ENCODE data around the gene PADI4.
A peak's percentile ranks its signal among the peaks of the same experiment; 100 is the strongest.
"Not testable (repeated sequence)": the region's sequence is repeated elsewhere in the genome, so short reads cannot be mapped to it uniquely, and the experiment has no call there.

Gene PADI4

DNA sequence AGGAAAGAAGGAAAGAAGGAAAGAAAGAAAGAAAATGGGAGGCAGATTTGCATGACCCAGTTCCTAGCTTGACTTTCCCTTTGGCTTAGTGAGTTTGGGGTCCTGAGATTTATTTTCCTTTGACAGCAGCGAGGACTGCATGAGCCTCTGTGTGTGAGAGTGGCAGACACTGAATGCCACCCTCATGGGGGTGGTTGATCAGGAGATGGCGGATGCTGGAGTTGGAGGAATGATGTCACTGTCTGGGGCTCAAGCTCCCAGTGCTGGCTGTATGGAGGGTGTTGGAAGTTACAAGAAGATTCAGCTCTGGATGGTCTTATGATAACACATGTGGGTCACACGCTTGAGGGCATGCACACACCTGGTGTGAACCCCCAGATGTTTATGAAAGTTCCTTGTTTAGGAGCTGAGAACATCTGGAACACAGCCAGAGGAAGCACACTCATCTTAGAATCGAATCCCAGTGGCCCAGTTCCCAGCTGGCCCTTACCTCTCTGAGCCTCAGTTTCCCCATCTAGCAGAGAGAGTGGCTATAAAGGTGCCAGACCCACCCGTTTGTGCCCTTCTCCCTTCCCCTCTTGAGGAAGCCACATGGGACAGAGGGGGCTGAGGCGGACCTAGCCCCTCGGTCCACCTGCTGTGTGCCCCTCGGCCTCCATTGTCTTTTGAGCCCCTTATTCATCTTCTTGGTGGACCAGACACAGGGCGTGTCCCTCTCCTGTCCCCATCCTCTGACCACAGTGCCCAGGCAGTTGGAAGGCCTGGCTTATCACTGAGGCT, 5.7 kb downstream of the PADI4 start:
- no peak for DNase-seq (ENCODE audit: low read depth)

DNA sequence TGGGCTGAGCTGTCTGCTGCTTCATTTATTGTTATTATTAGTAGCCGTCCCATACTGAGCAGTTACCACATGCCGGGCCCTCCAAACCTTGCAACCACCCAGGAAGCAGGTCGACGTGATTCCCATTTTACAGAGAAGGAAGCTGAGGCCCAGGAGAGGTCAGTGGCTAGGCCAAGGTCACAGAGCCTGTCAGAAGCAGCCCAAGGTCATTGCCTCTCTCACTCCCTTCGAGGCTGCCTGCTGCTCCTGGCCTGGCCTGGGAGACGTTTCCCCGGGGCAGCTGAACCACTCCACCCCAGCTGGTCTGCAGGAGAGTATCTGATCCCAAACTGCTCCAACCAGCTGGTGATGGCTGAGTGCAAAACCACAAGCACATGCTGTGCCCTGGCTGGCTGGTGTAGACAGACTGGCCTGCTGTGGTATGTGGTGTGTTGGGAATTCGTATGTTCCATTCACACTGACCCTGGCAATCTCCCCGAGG, 6.5 kb downstream of the PADI4 start:
- no peak for DNase-seq (ENCODE audit: low read depth)

DNA sequence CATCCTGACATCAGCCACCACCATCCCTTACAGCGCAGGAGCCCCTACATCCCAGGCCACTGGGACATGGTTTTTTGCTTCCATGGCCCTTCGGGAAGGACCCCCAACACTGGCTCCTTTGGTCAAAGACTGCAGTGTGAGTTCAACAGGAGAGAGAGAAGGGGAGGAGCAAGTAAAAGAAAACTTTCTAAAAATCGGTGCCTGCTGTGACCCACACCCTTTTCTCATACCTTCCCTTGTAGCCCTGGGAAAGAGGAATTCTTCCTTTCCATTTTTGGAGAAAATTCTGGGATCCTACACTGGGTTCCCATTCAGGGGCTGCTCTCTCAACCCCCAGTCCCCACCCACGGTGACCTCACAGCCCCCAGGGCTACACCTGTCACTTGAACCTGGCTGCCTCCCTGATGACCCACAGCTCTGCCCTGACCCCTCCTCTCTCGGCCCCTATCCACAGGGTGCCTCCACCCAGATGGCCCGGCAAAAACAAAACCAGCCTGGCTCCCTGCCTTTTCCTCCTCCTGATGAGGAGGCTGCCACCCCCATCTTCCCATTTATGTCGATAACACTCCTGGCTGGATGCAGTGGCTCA, 7.6 kb downstream of the PADI4 start:
- DNase-seq (ENCODE audit: low read depth) = no peak

DNA sequence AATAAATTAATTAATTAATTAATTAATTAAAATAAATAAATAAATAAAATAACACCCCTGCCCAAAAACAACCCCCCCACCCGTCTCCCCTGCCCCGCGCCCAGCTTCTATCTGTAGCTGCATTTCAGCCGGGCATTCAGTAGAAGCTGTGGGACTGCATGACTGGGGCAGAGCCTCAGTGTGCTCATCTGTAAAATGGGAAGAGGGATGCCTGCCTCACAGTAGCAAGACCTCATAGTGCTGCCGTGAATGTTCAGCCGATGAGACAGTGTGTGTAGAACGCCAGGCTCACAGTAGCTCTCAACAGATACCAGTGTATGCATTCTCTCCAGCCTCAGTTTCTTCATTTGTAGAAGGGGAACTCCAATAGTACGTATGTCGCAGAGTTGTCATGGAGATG, 8.7 kb downstream of the PADI4 start:
- DNase-seq (ENCODE audit: low read depth) = no peak

DNA sequence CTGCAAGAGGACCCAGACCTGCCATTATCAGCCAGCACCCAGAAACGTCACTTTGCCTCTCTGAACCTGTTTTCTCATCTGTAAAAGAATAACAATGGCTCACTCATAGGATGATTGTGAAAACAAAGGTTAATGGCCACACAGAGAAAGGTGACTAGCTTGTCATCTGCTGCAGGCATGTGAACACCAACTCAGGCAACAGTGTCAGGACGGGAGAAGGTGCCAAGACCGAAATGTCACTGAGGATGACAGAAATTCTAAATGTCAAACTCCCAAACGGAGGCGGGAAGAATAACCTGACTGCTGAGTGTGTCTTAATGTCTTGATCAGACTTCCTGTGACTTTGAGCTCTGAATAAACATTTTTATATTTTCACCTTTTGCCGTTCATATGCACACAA, 10.3 kb downstream of the PADI4 start:
- no peak for DNase-seq (ENCODE audit: low read depth)

DNA sequence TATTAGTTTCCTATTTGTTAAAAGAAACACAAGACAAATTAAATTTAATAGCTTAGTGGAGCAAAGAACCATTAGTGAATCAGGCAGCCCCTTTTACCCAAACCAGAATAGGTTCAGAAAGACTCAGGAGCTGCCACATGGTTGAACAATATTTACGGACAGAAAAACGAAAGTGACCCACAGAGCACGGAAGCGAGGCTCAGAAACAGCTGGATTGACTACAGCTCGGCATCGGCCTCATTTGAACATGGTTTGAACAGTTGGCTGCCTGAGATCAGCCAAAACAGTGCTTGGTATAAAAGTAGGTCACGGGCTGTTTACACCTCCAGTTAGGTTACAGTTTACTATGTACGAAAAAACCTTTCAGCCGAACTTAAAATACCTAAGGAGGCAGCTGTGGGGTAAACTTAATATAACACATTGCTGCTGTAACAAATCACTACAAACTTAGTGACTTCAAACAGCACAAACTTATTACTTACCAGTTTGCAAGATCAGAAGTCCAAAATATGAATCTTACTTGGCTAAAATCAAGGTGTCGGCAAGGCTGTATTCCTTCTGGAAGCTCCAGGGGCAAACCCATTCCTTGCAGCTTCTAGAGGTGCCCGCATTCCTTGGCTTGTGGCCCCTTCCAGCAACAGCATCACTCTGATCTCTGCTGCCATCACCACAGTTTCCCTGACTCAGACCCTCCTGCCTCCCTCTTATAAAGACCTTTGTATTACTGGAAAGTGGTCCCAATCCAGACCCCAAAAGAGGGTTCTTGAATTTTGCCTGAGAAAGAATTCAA, 11.8 kb downstream of the PADI4 start:
- no peak for DNase-seq (ENCODE audit: low read depth)

DNA sequence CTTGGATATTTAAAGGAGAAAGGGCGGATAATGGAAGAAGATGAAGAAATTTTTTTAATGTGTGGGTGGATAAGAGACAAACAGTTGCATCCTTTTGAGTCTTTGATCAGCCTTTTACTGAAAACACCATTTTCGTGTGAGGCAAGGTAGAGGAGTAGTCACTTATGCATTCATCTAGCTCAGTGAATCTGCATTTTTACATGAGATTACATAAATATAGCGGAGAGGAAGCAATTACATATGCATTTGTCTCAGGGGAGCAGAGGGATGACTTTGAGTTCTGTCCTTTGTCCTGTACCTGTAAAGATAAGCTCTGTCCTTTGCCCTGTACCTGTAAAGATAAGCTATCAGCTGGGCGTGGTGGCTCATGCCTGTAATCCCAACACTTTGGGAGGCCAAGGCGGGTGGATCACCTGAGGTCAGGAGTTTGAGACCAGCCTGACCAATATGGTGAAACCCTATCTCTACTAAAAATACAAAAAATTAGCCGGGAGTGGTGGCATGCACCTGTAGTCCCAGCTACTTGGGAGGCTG, 13.9 kb downstream of the PADI4 start:
- not testable (repeated sequence) for DNase-seq (ENCODE audit: low read depth)

DNA sequence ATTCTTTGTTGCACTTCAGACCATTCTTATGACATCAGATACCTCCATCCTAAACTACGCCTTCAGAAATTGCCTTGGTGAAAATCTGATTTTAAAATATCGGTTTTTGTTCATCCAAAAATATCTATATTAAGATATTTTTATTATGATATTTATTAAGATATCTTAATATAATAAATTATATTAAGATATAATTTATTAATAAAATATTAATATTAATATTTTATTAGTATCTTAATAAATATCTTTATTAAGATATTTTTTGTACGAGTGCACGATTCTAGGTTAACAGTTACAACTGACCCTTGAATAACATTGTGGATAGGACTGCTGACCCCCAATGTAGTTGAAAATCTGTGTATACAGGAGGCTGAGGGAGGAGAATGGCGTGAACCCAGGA, 20.9 kb downstream of the PADI4 start:
- no peak for DNase-seq (ENCODE audit: low read depth)

DNA sequence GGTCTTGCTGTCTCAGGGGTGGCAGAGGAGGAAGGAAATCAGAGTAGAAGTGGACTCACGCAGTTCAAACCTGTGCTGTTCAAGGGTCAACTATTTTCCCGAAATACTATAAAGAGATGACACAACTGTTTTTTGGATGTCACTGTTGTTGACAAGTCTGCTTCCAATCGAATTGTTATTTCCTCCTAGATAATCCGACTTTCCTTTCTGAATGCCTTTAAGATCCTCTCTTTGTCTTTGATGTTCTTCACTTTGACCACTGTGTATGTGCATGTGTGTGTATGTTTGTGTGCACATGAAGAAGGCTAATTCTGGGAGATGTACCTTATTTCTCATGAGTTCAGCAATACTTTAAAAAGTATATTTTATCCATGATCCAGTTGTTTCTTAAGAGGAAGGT, 21.6 kb downstream of the PADI4 start:
- DNase-seq (ENCODE audit: low read depth) = no peak

DNA sequence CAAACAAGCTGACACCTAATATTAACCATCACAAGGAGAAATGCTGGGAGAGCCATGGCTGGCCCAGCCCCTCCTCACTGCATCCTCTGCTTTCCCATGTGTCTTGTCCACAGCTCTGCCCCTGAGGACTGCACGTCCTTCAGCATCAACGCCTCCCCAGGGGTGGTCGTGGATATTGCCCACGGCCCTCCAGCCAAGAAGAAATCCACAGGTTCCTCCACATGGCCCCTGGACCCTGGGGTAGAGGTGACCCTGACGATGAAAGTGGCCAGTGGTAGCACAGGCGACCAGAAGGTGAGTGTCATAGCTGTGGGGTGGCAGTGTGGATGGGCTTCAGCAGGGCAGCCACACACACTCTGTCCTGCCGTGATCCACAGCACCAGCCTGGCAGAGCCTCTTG, 22.9 kb downstream of the PADI4 start:
- no peak for DNase-seq (ENCODE audit: low read depth)

DNA sequence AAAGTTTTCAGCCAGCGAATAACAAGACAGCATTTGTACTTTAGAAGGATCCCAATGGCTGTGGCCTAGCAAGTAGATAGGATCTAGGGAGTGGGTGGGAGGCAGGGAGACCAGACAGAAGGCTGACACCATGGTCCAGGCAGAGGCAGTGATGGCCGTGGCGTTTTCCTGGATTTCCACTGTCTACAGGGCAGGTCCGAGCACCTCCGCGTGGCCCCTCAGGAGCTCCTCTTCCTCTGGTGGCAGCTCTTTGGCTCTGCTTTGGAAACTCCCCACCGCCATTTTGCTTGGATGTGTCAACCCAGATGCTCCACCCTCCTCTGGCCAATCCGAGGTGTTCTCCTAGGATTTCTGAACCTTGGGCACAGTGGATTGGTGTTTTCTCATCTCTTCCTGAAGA, 25.1 kb downstream of the PADI4 start:
- no peak for DNase-seq (ENCODE audit: low read depth)

DNA sequence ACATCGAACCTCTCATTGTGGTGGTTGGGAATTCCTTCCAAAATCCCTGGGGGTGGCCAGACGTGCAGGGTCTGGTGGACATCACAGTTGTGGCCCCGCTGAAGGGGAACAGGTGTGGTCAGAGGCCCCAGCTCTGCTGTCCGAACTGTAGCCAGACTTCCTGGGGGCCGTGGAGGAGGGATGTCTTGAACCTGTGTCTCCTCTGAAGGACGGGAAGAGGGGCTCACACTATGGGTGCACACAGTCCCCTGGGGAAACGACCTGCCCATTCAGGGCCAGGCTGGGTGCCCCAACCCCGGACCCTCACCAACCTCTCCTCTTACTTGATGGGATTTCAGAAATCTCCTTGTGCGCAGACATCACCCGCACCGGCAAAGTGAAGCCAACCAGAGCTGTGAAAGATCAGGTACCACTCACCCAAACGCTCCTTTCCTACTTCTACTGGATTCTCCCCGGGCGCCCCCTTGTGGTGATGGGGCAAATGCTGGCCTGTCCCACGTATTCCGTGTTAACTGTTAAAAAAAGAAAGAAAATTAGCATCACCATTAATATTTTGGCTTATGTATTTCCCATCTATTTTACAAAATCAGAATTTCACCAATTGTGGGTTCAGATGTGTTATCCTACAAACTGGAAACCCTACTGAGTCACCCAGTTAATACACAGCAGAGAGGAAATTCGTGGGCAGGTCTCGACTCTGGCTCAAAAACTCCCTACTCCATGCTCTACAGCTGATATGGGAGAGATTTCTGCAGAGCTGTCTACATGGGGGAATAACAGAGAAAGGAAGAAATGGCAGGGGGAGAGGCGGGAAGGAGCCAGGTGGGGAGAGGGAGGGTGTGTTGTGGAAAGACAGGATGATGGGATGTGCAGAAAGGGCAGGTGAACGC, 28.1 kb downstream of the PADI4 start:
- DNase-seq (ENCODE audit: low read depth) = peak; percentile 35

DNA sequence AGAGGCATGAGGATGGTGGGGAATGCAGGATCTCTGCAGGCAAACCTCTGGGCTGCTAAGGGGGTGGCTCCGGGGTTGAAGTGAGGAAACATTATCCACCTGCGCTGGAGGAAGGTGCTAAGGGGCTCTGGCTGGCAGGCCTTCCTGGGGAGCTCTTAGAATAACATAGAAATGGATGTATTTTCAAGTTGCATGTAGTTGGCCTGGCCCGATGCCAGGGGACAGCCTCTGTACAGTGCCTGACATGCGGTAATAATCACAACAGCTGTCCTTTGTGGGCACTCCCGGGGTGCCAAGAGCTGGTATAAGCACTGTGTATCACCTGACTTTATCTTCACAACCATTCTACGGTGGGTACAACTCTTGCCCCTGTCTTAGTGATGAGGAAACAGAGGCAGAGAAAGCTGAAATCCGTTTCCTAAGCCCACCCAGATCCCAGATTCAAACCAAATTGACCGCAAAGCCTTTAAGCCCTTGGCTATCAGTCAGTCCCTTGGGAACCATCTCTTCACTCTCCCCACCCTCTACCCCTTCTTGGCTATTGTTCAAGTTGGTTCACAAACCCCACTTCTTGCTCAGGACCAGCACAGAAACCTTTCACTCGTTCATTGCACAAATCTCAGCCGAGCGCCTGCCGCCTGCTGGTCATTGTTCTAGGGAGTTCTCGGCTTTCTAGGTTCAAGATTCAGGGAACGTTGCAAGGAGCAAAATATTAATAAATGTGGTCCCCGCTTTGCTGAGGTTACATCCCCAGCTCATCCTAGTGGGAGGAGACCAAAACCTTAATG, 30.9 kb downstream of the PADI4 start:
- DNase-seq (ENCODE audit: low read depth) = no peak

DNA sequence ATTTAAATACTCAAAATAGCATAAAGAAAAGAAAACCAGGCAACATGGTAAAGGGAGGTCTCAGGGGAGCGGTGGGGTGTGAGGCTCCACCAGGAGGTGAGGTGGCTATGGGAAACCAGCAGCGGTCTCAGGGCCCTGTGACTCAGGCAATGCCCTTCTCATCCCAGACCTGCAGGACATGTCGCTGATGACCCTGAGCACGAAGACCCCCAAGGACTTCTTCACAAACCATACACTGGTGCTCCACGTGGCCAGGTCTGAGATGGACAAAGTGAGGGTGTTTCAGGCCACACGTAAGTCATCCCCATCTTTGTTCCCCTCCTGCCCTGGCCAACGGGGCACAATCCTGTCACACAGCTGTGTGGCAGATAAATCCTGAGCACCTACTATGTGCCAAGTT, 31.5 kb downstream of the PADI4 start:
- DNase-seq (ENCODE audit: low read depth) = no peak

DNA sequence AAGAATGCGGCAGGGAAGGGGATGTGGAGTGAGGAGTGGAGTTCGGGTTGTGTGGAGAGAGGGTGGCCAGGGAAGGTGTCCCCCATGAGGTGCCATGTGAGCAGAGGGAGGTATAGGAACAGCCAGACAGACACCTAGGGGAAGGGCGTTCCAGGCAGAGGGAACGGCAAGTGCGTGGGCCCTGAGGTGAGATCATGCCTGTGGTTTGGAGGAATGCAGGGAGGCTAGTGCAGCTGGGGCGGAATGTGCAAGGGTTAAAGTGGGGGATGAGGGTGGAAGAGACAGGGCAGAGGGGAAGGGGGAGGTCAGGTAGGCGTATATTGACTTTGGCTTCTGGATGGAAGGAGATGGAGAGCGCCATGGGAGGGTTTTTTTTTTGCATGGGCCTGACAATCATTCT, 32.4 kb downstream of the PADI4 start:
- DNase-seq (ENCODE audit: low read depth) = no peak

DNA sequence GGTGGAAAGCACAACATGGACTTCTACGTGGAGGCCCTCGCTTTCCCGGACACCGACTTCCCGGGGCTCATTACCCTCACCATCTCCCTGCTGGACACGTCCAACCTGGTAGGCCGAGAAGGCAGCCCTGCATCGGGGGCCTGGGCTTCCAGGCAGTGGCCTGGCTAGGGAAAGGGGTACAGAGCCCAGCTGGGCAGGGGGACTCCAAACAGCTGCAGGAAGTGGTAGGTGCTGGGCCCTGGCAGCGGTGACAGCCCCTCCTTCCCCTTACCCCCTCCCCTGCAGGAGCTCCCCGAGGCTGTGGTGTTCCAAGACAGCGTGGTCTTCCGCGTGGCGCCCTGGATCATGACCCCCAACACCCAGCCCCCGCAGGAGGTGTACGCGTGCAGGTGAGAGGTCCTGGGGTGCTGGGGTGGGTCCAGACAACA, 34.0 kb downstream of the PADI4 start:
- DNase-seq (ENCODE audit: low read depth) = no peak

DNA sequence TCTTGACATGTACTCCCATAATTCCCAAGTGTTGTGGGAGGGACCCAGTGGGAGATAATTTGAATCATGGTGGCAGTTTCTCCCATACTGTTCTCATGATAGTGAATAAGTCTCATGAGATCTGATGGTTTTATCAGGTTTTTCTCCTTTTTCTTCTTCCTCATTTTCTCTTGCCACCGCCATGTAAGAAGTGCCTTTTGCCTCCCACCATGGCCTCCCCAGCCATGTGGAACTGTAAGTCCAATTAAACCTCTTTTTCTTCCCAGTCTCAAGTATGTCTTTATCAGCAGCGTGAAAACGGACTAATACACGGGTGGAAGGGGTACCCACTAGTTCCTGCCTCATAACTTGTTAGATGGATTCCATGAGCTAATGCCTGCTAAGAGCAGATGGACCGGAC, 37.5 kb downstream of the PADI4 start:
- not testable (repeated sequence) for DNase-seq (ENCODE audit: low read depth)

DNA sequence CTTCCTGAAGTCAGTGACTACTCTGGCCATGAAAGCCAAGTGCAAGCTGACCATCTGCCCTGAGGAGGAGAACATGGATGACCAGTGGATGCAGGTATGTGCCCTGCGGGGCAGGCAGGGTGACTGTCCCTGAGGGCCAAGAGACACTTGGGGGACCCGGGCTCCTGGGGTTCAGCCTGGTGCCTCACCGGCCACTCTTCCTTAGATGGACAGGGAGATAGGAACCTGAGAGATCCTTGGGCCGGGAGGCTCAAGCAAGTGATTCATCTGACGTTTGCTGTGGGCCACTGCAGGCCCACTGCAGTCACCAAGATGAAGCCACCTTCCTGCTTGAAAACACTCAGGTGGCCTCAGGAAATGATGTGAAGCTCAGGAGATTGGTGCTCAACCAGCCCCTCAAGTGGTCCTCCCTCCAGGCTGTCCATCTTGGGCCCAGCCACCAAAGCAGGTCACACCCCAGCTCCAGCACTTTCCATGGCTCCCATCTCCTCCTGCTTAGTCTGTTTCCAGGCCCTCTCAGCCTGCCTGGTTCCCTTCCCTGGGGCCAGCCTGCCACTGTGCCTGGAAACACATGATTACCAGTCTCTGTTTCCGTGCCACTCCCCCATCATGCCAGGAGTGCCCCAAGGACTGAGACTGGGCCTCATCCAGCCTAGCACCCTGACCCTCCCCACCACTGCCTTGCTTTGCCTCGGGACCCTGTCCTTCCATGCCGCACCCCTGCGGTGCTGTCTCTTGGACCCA, 38.2 kb downstream of the PADI4 start:
- DNase-seq (ENCODE audit: low read depth) = no peak

DNA sequence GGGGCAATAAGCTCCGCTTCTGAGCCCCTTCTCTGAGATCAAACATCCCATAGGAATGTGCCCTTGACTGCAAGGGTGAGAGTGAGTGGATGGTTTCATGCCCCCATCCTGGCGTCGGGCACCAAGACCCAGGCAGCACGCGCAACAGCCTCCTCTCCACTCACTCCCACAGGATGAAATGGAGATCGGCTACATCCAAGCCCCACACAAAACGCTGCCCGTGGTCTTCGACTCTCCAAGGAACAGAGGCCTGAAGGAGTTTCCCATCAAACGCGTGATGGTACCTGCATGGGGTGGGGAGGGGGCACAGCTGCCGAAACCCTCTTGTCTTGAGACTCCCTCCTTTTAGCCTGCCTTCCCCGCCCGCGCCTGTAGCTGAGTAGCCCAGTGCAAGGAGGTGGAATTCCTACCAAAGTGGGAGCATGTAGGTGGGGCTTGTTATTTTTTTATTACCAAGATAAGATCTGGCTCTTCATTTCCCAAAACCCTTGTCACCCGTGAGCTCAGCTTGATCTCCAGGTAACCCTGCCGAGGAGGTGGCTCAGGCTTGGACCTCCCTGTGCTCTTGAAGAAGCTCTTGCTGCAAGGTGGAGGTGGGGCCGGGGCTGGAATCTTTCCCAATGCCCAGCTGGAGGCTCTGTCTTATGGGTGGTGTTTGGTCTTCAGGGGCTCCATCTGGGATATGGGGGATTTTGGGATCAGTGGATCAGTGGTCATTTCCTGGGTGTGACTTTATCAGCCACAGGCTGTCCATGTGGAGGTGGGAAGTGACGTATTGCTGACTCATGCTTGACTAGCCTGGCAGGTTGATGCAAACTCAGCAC, 40.0 kb downstream of the PADI4 start:
- DNase-seq (ENCODE audit: low read depth) = no peak
